Naive thymus-derived CD4-positive, alpha-beta T cell (primary cell): ENCODE results near the gene FLNB. TPM values are rescaled to one million over a fixed set of nuclear protein-coding genes. Genes with fewer than 3 reads are reported as not detected.
A peak's percentile ranks its signal among the peaks of the same experiment; 100 is the strongest.

ENCODE experiments used
- ATAC-seq: fragments of 150-1000 bp; cut with Tn5 transposase; 2 replicates; pipeline ENCODE4 v1.10.0; 2021; ENCODE audit warnings: mild to moderate bottlenecking, moderate library complexity
- CTCF ChIA-PET: fragments of 350-600 bp; sonication (Branson Sonifier 250); formaldehyde crosslinking; loops from one replicate; lab custom pipeline; 2021; ENCODE audit warnings: antibody characterized with exemption; lab: Charles Lee
- POLR2A ChIA-PET: fragments of 350-600 bp; sonication (Branson Sonifier 250); formaldehyde crosslinking; loops from one replicate; lab custom pipeline; 2021; ENCODE audit warnings: antibody characterized with exemption, inconsistent platforms; lab: Charles Lee
- DNase-seq, 9 donors: peaks; one replicate each; pipeline versions ENCODE4 v3.0.0 to v3.0.0-alpha.2; 2020 to 2022; ENCODE audit warnings: mixed read lengths in 1 of 9
- H3K27ac ChIP-seq: one replicate; pipeline ENCODE4 v1.7.0; 2013; ENCODE audit warnings: mild to moderate bottlenecking, low read depth, low read length, moderate library complexity
- H3K27me3 ChIP-seq, 2 donors: one replicate each; pipeline ENCODE4 v1.7.0; 2013; ENCODE audit warnings: low read length in 2 of 2, mild to moderate bottlenecking in 2 of 2, moderate library complexity in 2 of 2; ENCODE audit not compliant: control insufficient read depth in 2 of 2, insufficient read depth in 2 of 2
- H3K36me3 ChIP-seq, 3 experiments: 1 replicate in 2 of 3; 2 replicates in 1 of 3; pipeline ENCODE4 v1.7.0; 2013; ENCODE audit warnings: low read length in 3 of 3, mild to moderate bottlenecking in 3 of 3, moderate library complexity in 1 of 3; ENCODE audit not compliant: insufficient read depth in 3 of 3, control insufficient read depth in 2 of 3
- H3K4me1 ChIP-seq, 2 donors: one replicate each; pipeline ENCODE4 v1.7.0; 2013; ENCODE audit warnings: low read length in 2 of 2, mild to moderate bottlenecking in 2 of 2, moderate library complexity in 1 of 2; ENCODE audit not compliant: control insufficient read depth in 2 of 2, insufficient read depth in 2 of 2
- H3K4me3 ChIP-seq: 2 replicates; pipeline ENCODE4 v1.7.0; 2013; ENCODE audit warnings: mild to moderate bottlenecking, low read length
- H3K9me3 ChIP-seq, 3 experiments: 1 replicate in 2 of 3; 2 replicates in 1 of 3; pipeline ENCODE4 v1.7.0; 2013; ENCODE audit warnings: low read length in 3 of 3; ENCODE audit not compliant: control insufficient read depth in 2 of 3
- H3K27ac Mint-ChIP-seq, 9 donors: one replicate each; pipeline ENCODE4 v1.8.0; 2020 to 2022; ENCODE audit warnings: mixed read lengths in 9 of 9, mild to moderate bottlenecking in 8 of 9, moderate library complexity in 5 of 9, inconsistent platforms in 2 of 9
- H3K27me3 Mint-ChIP-seq, 5 donors: one replicate each; pipeline ENCODE4 v1.8.0; 2021 to 2022; ENCODE audit warnings: mixed read lengths in 5 of 5, mild to moderate bottlenecking in 1 of 5
- H3K36me3 Mint-ChIP-seq, 5 donors: one replicate each; pipeline ENCODE4 v1.8.0; 2020 to 2022; ENCODE audit warnings: mixed read lengths in 5 of 5, mild to moderate bottlenecking in 3 of 5, inconsistent platforms in 1 of 5
- H3K4me1 Mint-ChIP-seq, 7 donors: one replicate each; pipeline ENCODE4 v1.8.0; 2020 to 2022; ENCODE audit warnings: mixed read lengths in 7 of 7, mild to moderate bottlenecking in 3 of 7, inconsistent platforms in 1 of 7
- H3K4me3 Mint-ChIP-seq, 10 donors: one replicate each; pipeline ENCODE4 v1.8.0; 2020 to 2022; ENCODE audit warnings: mild to moderate bottlenecking in 10 of 10, mixed read lengths in 10 of 10, moderate library complexity in 6 of 10, inconsistent platforms in 2 of 10
- H3K9me3 Mint-ChIP-seq, 11 donors: one replicate each; pipeline ENCODE4 v1.8.0; 2020 to 2022; ENCODE audit warnings: mixed read lengths in 11 of 11, mild to moderate bottlenecking in 4 of 11, inconsistent platforms in 1 of 11, moderate library complexity in 1 of 11
- intact Hi-C, 2 donors: fragments of 100-400 bp; cut with micrococcal nuclease; formaldehyde crosslinking; loops; one replicate each; pipeline ENCODE4 v1.15.1; 2023
- polyA plus RNA-seq, 2 donors: library from polyadenylated mRNA; unstranded; fragments of 300-500 nt; fragmentation: Illumina TruSeq; gene quantifications; one replicate each; pipeline ENCODE4 v1.2.3, GENCODE V29; 2021
- total RNA-seq, 6 experiments: library from RNA in 5 of 6; stranded (reverse) in 5 of 6; gene quantifications; 1 replicate in 5 of 6; 2 replicates in 1 of 6; pipeline ENCODE4 v1.2.3 and lab custom pipeline; 2021 to 2026

Gene FLNB
- total and polyA plus RNA-seq, 7 experiments from 2014 or later, result 15.7 to 66.7 (median 47.6) TPM

GRCh38 chr3:58025406-58025805, 17.2 kb downstream of the FLNB start:
- Histone ChIP-seq H3K27ac (no peak overlapping the region), H3K9me3 (no peaks in the 10 kb centered on the region), H3K36me3 (no peaks in the 10 kb centered on the region), H3K27me3 (no peaks in the 10 kb centered on the region), H3K4me1 (no peaks in the 10 kb centered on the region), H3K4me3 (no peak overlapping the region)
- POLR2A ChIA-PET, result no interaction called here
- peaks cover 0 to 18% (median 4%) of the 10 kb centered on the region in 5 donors for H3K36me3 Mint-ChIP-seq
- no peaks in the 10 kb centered on the region for H3K27me3 Mint-ChIP-seq
- ATAC-seq (no peak), DNase-seq (no peak)
- CTCF ChIA-PET, result no interaction called here
- H3K9me3 Mint-ChIP-seq, result no peaks in the 10 kb centered on the region
- intact Hi-C loops, result no loop called here
- peaks cover 23 to 68% (median 50%) of the 10 kb centered on the region in 7 donors for H3K4me1 Mint-ChIP-seq
- peak overlapping the region in 1 of 10 donors; percentile 30 for H3K4me3 Mint-ChIP-seq
- peak overlapping the region in 2 of 9 donors; percentile 57 to 62 for H3K27ac Mint-ChIP-seq

GRCh38 chr3:58025837-58026569, 17.8 kb downstream of the FLNB start:
- H3K36me3 ChIP-seq, result no peaks in the 10 kb centered on the region
- no peaks in the 10 kb centered on the region for H3K27me3 ChIP-seq
- H3K4me3 Mint-ChIP-seq, result peak overlapping the region in 1 of 10 donors; percentile 30
- no peak overlapping the region for H3K27ac ChIP-seq
- no peak for DNase-seq
- CTCF ChIA-PET, result no interaction called here
- no peak for ATAC-seq
- peaks cover 23 to 63% (median 46%) of the 10 kb centered on the region in 7 donors for H3K4me1 Mint-ChIP-seq
- POLR2A ChIA-PET, result no interaction called here
- H3K27ac Mint-ChIP-seq, result peak overlapping the region in 4 of 9 donors; percentile 33 to 71 (median 56)
- H3K4me3 ChIP-seq, result no peak overlapping the region
- H3K9me3 ChIP-seq, result no peaks in the 10 kb centered on the region
- peaks cover 0 to 18% (median 4%) of the 10 kb centered on the region in 5 donors for H3K36me3 Mint-ChIP-seq
- no peaks in the 10 kb centered on the region for H3K9me3 Mint-ChIP-seq
- H3K27me3 Mint-ChIP-seq, result no peaks in the 10 kb centered on the region
- H3K4me1 ChIP-seq, result no peaks in the 10 kb centered on the region
- intact Hi-C loops, result no loop called here

GRCh38 chr3:58026598-58026997, 18.4 kb downstream of the FLNB start:
- no peaks in the 10 kb centered on the region for H3K27me3 ChIP-seq
- no peak overlapping the region for H3K4me3 Mint-ChIP-seq
- no peaks in the 10 kb centered on the region for H3K9me3 ChIP-seq
- H3K27me3 Mint-ChIP-seq, result no peaks in the 10 kb centered on the region
- ATAC-seq, result no peak
- no peak for DNase-seq
- no peaks in the 10 kb centered on the region for H3K9me3 Mint-ChIP-seq
- H3K36me3 ChIP-seq, result no peaks in the 10 kb centered on the region
- H3K4me1 ChIP-seq, result no peaks in the 10 kb centered on the region
- H3K4me3 ChIP-seq, result no peak overlapping the region
- intact Hi-C loops, result no loop called here
- ChIA-PET POLR2A (no interaction called here), CTCF (no interaction called here)
- H3K27ac ChIP-seq, result no peak overlapping the region
- H3K4me1 Mint-ChIP-seq, result peaks cover 22 to 62% (median 46%) of the 10 kb centered on the region in 7 donors
- H3K36me3 Mint-ChIP-seq, result peaks cover 0 to 18% (median 4%) of the 10 kb centered on the region in 5 donors
- H3K27ac Mint-ChIP-seq, result peak overlapping the region in 3 of 9 donors; percentile 27 to 51 (median 33)

- peaks cover 12 to 62% (median 41%) of the 10 kb centered on the region in 7 donors for H3K4me1 Mint-ChIP-seq
- H3K36me3 ChIP-seq, result no peaks in the 10 kb centered on the region
- H3K4me1 ChIP-seq, result no peaks in the 10 kb centered on the region
- POLR2A ChIA-PET, result no interaction called here
- H3K27me3 ChIP-seq, result no peaks in the 10 kb centered on the region
- intact Hi-C loops, result no loop called here
- CTCF ChIA-PET, result no interaction called here
- H3K27me3 Mint-ChIP-seq, result no peaks in the 10 kb centered on the region
- H3K4me3 Mint-ChIP-seq, result peak overlapping the region in 1 of 10 donors; percentile 1
- no peaks in the 10 kb centered on the region for H3K9me3 ChIP-seq
- H3K27ac Mint-ChIP-seq, result peak overlapping the region in 2 of 9 donors; percentile 10 to 30
- H3K27ac ChIP-seq, result no peak overlapping the region
- H3K4me3 ChIP-seq, result no peak overlapping the region
- ATAC-seq, result no peak
- DNase-seq, result no peak
- H3K9me3 Mint-ChIP-seq, result no peaks in the 10 kb centered on the region
- peaks cover 0 to 18% (median 4%) of the 10 kb centered on the region in 5 donors for H3K36me3 Mint-ChIP-seq
Observed at GRCh38 chr3:58027704-58028317, 19.6 kb downstream of the FLNB start.

GRCh38 chr3:58028902-58029301, 20.7 kb downstream of the FLNB start:
- no peaks in the 10 kb centered on the region for H3K27me3 ChIP-seq
- H3K27ac ChIP-seq, result no peak overlapping the region
- no peaks in the 10 kb centered on the region for H3K4me1 ChIP-seq
- intact Hi-C loops, result no loop called here
- no peaks in the 10 kb centered on the region for H3K9me3 ChIP-seq
- no peaks in the 10 kb centered on the region for H3K36me3 ChIP-seq
- no peak overlapping the region for H3K4me3 ChIP-seq
- no peak overlapping the region for H3K4me3 Mint-ChIP-seq
- H3K36me3 Mint-ChIP-seq, result peaks cover 0 to 18% (median 4%) of the 10 kb centered on the region in 5 donors
- peaks cover 16 to 66% (median 52%) of the 10 kb centered on the region in 7 donors for H3K4me1 Mint-ChIP-seq
- H3K27me3 Mint-ChIP-seq, result no peaks in the 10 kb centered on the region
- ATAC-seq, result no peak
- no peaks in the 10 kb centered on the region for H3K9me3 Mint-ChIP-seq
- no peak for DNase-seq
- peak overlapping the region in 1 of 9 donors; percentile 13 for H3K27ac Mint-ChIP-seq
- CTCF ChIA-PET, result no interaction called here
- POLR2A ChIA-PET, result interaction anchor here (0.6 kb wide), 1 partner anchor 152 kb away, joined by 4 read pairs; no protein-coding TSS in a partner anchor

- no peaks in the 10 kb centered on the region for H3K27me3 Mint-ChIP-seq
- Histone ChIP-seq H3K9me3 (no peaks in the 10 kb centered on the region), H3K4me3 (no peak overlapping the region), H3K27ac (no peak overlapping the region), H3K36me3 (no peaks in the 10 kb centered on the region), H3K27me3 (no peaks in the 10 kb centered on the region), H3K4me1 (peaks cover 7% of the 10 kb centered on the region in 2 donors)
- H3K9me3 Mint-ChIP-seq, result no peaks in the 10 kb centered on the region
- ChIA-PET POLR2A (no interaction called here), CTCF (no interaction called here)
- H3K4me1 Mint-ChIP-seq, result peaks cover 22 to 72% (median 60%) of the 10 kb centered on the region in 7 donors
- ATAC-seq (no peak), DNase-seq (no peak)
- peak overlapping the region in 2 of 10 donors; percentile 10 to 16 for H3K4me3 Mint-ChIP-seq
- peaks cover 0 to 19% (median 6%) of the 10 kb centered on the region in 5 donors for H3K36me3 Mint-ChIP-seq
- intact Hi-C loops, result no loop called here
- peak overlapping the region in 4 of 9 donors; percentile 19 to 75 (median 52) for H3K27ac Mint-ChIP-seq
Observed at GRCh38 chr3:58029842-58030584, 21.8 kb downstream of the FLNB start.
